ENCODE data around the gene CEP112. TPM values are rescaled to one million over a fixed set of nuclear protein-coding genes. Genes with fewer than 3 reads are reported as not detected.

The CEP112 gene
- total and polyA plus RNA-seq, 2 donors (not counting 3 experiments of a cell fraction or from before 2014, with no cell fraction given), result 1.5 to 25.3 TPM

GRCh38 chr17:65895969-65896368, 296.0 kb downstream of the CEP112 start:
- Histone ChIP-seq H3K4me3 (replicated peaks in 1 of 3; ENCODE audit: insufficient read depth in 1 of 3, low read depth in 1 of 3, low read length in 3 of 3) (no peak overlapping the region), H3K79me2 (ENCODE audit: control insufficient read depth, insufficient read depth, low read length) (no peaks in the 10 kb centered on the region), H3K4me1 (ENCODE audit: control insufficient read depth, extremely low read depth, insufficient read depth, low read length) (no peaks in the 10 kb centered on the region), H3K27me3 (ENCODE audit: control insufficient read depth in 2 of 2, insufficient read depth in 2 of 2, low read length in 2 of 2) (no peaks in the 10 kb centered on the region), H3K9ac (replicated peaks; ENCODE audit: extremely low read depth, insufficient read depth, low read length) (no peak overlapping the region), H3K36me3 (ENCODE audit: control insufficient read depth in 2 of 2, extremely low read depth in 1 of 2, insufficient read depth in 2 of 2, low read length in 2 of 2) (no peaks in the 10 kb centered on the region), H3K4me2 (ENCODE audit: insufficient read depth, low read length) (no peak overlapping the region), H2AFZ (ENCODE audit: low read depth, low read length) (no peak overlapping the region), H3K9me1 (replicated peaks; ENCODE audit: control insufficient read depth, extremely low read depth, insufficient read depth, low read length) (no peaks in the 10 kb centered on the region), H3K27ac (ENCODE audit: insufficient read depth, low read depth, low read length) (no peak overlapping the region), H4K20me1 (replicated peaks; ENCODE audit: control insufficient read depth, extremely low read depth, insufficient read depth, low read length) (no peaks in the 10 kb centered on the region), H3K9me3 (replicated peaks; ENCODE audit: control insufficient read depth, insufficient read depth, low read length) (no peaks in the 10 kb centered on the region)
- TF ChIP-seq CTCF (IDR thresholded peaks at IDR 0.05; ENCODE audit: extremely low read depth in 1 of 2, insufficient read depth in 1 of 2, low read depth in 1 of 2, low read length in 2 of 2) (no peak), POLR2AphosphoS5 (IDR thresholded peaks at IDR 0.05; ENCODE audit: insufficient read depth, low read depth, low read length) (no peak), MYC (IDR thresholded peaks at IDR 0.05; ENCODE audit: low read depth, low read length) (no peak), JUN (IDR thresholded peaks at IDR 0.05; ENCODE audit: borderline replicate concordance, insufficient read depth, insufficient read length, low read depth) (no peak), POLR2A (IDR thresholded peaks at IDR 0.05; ENCODE audit: low read depth, low read length) (no peak), MAX (IDR thresholded peaks at IDR 0.05; ENCODE audit: insufficient read depth, insufficient read length) (no peak), EZH2 (IDR thresholded peaks at IDR 0.05; ENCODE audit: borderline replicate concordance, low read depth, low read length, severe bottlenecking) (no peak), GATA2 (IDR thresholded peaks at IDR 0.05; ENCODE audit: insufficient read depth, insufficient read length, low read depth, low read length) (no peak), FOS (IDR thresholded peaks at IDR 0.05; ENCODE audit: borderline replicate concordance, insufficient read depth, low read length) (no peak)
- CTCF ChIA-PET, result interaction anchor here (1.1 kb wide), 1 partner anchor 9 kb away, joined by 3 read pairs; no protein-coding TSS in a partner anchor
- dilution Hi-C loops (cut with MboI; ENCODE audit: extremely low pct_ligation_motif_present, low sequenced_read_pairs) (no loop called here), intact Hi-C loops (cut with micrococcal nuclease) (no loop called here)
- FAIRE-seq (no peak), DNase-seq (ENCODE audit: low read depth, low spot score) (no peak)
- BruUV-seq (replicated peaks), result no TSS peak
- POLR2A ChIA-PET, result no interaction called here

All from endothelial cell of umbilical vein (primary cell).